ENCODE results near the gene HNRNPD. TPM values are rescaled to one million over a fixed set of nuclear protein-coding genes. Genes with fewer than 3 reads are reported as not detected.
"Not testable (repeated sequence)": the region's sequence is repeated elsewhere in the genome, so short reads cannot be mapped to it uniquely, and the experiment has no call there.

HNRNPD gene
- total RNA-seq, result 223 TPM

- DNase-seq (ENCODE audit: low spot score), result peak; percentile 98
Measured at GRCh38 chr4:82373816-82374625, at the start of gene HNRNPD. TSS of gene HNRNPD (minus strand) at chr4:82373991. CDS start at chr4:82373678, 313 bp downstream.

GRCh38 chr4:82422616-82423015 lies 48.8 kb upstream of the HNRNPD start:
- no peak for DNase-seq (ENCODE audit: low spot score)

- DNase-seq (ENCODE audit: low spot score), result no peak
Measured at GRCh38 chr4:82421796-82422560, 48.2 kb upstream of the HNRNPD start.

- DNase-seq (ENCODE audit: low spot score), result no peak
Measured at GRCh38 chr4:82419451-82419850, 45.7 kb upstream of the HNRNPD start.

- DNase-seq (ENCODE audit: low spot score), result no peak
Measured at GRCh38 chr4:82415922-82416365, 42.2 kb upstream of the HNRNPD start.

GRCh38 chr4:82415061-82415460 lies 41.3 kb upstream of the HNRNPD start:
- not testable (repeated sequence) for DNase-seq (ENCODE audit: low spot score)

- no peak for DNase-seq (ENCODE audit: low spot score)
Measured at GRCh38 chr4:82403725-82404124, 29.9 kb upstream of the HNRNPD start.

GRCh38 chr4:82402196-82402775 lies 28.5 kb upstream of the HNRNPD start:
- no peak for DNase-seq (ENCODE audit: low spot score)

GRCh38 chr4:82401600-82401999 lies 27.8 kb upstream of the HNRNPD start:
- no peak for DNase-seq (ENCODE audit: low spot score)

GRCh38 chr4:82398263-82398662 lies 24.5 kb upstream of the HNRNPD start:
- DNase-seq (ENCODE audit: low spot score), result no peak

GRCh38 chr4:82397527-82397926 lies 23.7 kb upstream of the HNRNPD start:
- DNase-seq (ENCODE audit: low spot score), result no peak

- DNase-seq (ENCODE audit: low spot score), result no peak
Measured at GRCh38 chr4:82394896-82395295, 21.1 kb upstream of the HNRNPD start.

- not testable (repeated sequence) for DNase-seq (ENCODE audit: low spot score)
Measured at GRCh38 chr4:82390061-82390460, 16.3 kb upstream of the HNRNPD start.

GRCh38 chr4:82388405-82388804 lies 14.6 kb upstream of the HNRNPD start:
- no peak for DNase-seq (ENCODE audit: low spot score)

GRCh38 chr4:82386312-82386711 lies 12.5 kb upstream of the HNRNPD start:
- not testable (repeated sequence) for DNase-seq (ENCODE audit: low spot score)

GRCh38 chr4:82382751-82383150 lies 9.0 kb upstream of the HNRNPD start:
- no peak for DNase-seq (ENCODE audit: low spot score)

GRCh38 chr4:82381661-82382296 lies 8.0 kb upstream of the HNRNPD start:
- no peak for DNase-seq (ENCODE audit: low spot score)

- no peak for DNase-seq (ENCODE audit: low spot score)
Measured at GRCh38 chr4:82381235-82381634, 7.4 kb upstream of the HNRNPD start.

- DNase-seq (ENCODE audit: low spot score), result no peak
Measured at GRCh38 chr4:82380831-82381230, 7.0 kb upstream of the HNRNPD start.

GRCh38 chr4:82380344-82380743 lies 6.6 kb upstream of the HNRNPD start:
- DNase-seq (ENCODE audit: low spot score), result peak; percentile 76

- no peak for DNase-seq (ENCODE audit: low spot score)
Measured at GRCh38 chr4:82376109-82376508, 2.3 kb upstream of the HNRNPD start.

- DNase-seq (ENCODE audit: low spot score), result no peak
Measured at GRCh38 chr4:82373486-82373815, 340 bp downstream of the HNRNPD start.
